H1 (cell line): ENCODE data around the gene IGSF11.

Experiments used
- CTCF ChIP-seq, 3 experiments: IDR thresholded peaks; 1 replicate in 2 of 3; 2 replicates in 1 of 3; pipeline versions ENCODE4 v1.5.1 to v1.6.1; 2011; ENCODE audit warnings: low read length in 3 of 3, mild to moderate bottlenecking in 3 of 3, inconsistent platforms in 2 of 3, low read depth in 1 of 3, moderate library complexity in 1 of 3; ENCODE audit not compliant: insufficient read depth in 1 of 3; ENCODE audit errors: control extremely low read depth in 1 of 3
- JUN ChIP-seq: IDR thresholded peaks from 2 replicates; pipeline ENCODE4 v1.6.1; 2011; ENCODE audit warnings: low read depth, mild to moderate bottlenecking, improper control_type of control experiment, low read length
- POLR2A ChIP-seq, 2 experiments: IDR thresholded peaks; 1 replicate in 1 of 2; 2 replicates in 1 of 2; pipeline ENCODE4 v1.6.1; 2011; ENCODE audit warnings: low read depth in 2 of 2, low read length in 2 of 2, mild to moderate bottlenecking in 2 of 2; ENCODE audit errors: control extremely low read depth in 1 of 2
- POLR2AphosphoS5 ChIP-seq: IDR thresholded peaks from 2 replicates; pipeline ENCODE4 v1.6.1; 2011; ENCODE audit warnings: low read depth, low read length
- TCF12 ChIP-seq: IDR thresholded peaks from 2 replicates; pipeline ENCODE4 v1.6.1; 2011; ENCODE audit warnings: low read depth, mild to moderate bottlenecking, low read length

GRCh38 chr3:118943597-118943996 lies 91.0 kb downstream of the IGSF11 start:
- no peak for TF ChIP-seq CTCF (IDR thresholded peaks at IDR 0.05; ENCODE audit: control extremely low read depth in 1 of 3, insufficient read depth in 1 of 3, low read depth in 1 of 3, low read length in 3 of 3)
- TF ChIP-seq JUN: no peak
- no peak for TF ChIP-seq POLR2A (IDR thresholded peaks at IDR 0.05; ENCODE audit: control extremely low read depth in 1 of 2, low read depth in 2 of 2, low read length in 2 of 2)
- TF ChIP-seq TCF12: no peak
- TF ChIP-seq POLR2AphosphoS5: no peak
